Astrocyte (in vitro differentiated cells and primary cell): ENCODE measurements around the gene CDKAL1.

Experiments
- EZH2 ChIP-seq: IDR thresholded peaks from 2 replicates; pipeline ENCODE4 v1.6.1; 2012; ENCODE audit warnings: mild to moderate bottlenecking, low read length, inconsistent platforms; ENCODE audit not compliant: insufficient read depth
- TF ChIP-seq, protein P1 (sequence below): IDR thresholded peaks from 2 replicates; pipeline ENCODE4 v1.5.1; 2011; ENCODE audit warnings: low read depth, mild to moderate bottlenecking, inconsistent platforms, low read length, moderate library complexity; ENCODE audit not compliant: insufficient read depth

- TF ChIP-seq, protein P1, sequence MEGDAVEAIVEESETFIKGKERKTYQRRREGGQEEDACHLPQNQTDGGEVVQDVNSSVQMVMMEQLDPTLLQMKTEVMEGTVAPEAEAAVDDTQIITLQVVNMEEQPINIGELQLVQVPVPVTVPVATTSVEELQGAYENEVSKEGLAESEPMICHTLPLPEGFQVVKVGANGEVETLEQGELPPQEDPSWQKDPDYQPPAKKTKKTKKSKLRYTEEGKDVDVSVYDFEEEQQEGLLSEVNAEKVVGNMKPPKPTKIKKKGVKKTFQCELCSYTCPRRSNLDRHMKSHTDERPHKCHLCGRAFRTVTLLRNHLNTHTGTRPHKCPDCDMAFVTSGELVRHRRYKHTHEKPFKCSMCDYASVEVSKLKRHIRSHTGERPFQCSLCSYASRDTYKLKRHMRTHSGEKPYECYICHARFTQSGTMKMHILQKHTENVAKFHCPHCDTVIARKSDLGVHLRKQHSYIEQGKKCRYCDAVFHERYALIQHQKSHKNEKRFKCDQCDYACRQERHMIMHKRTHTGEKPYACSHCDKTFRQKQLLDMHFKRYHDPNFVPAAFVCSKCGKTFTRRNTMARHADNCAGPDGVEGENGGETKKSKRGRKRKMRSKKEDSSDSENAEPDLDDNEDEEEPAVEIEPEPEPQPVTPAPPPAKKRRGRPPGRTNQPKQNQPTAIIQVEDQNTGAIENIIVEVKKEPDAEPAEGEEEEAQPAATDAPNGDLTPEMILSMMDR = no peak
- no peak for TF ChIP-seq EZH2
Observed at GRCh38 chr6:20769631-20770030, 235.4 kb downstream of the CDKAL1 start.
